MG63 (cell line): ENCODE results near the gene ATL1. TPM values are rescaled to one million over a fixed set of nuclear protein-coding genes. Genes with fewer than 3 reads are reported as not detected.

Experiments
- DNase-seq: peaks from one replicate; pipeline ENCODE4 v3.0.0-alpha.2; 2020
- H3K27me3 ChIP-seq: fragments of 250-450 bp; sonication (Bioruptor Pico); 2 replicates; pipeline ENCODE4 v1.5.1; 2020; ENCODE audit warnings: mild to moderate bottlenecking, moderate library complexity
- H3K36me3 ChIP-seq: fragments of 250-450 bp; sonication (Bioruptor Pico); 2 replicates; pipeline ENCODE4 v1.5.1; 2020; ENCODE audit warnings: mild to moderate bottlenecking, moderate library complexity
- H3K4me3 ChIP-seq: fragments of 250-450 bp; sonication (Bioruptor Pico); 2 replicates; pipeline ENCODE4 v1.5.1; 2020; ENCODE audit warnings: mild to moderate bottlenecking, moderate library complexity
- H3K9me3 ChIP-seq: fragments of 250-450 bp; sonication (Bioruptor Pico); 2 replicates; pipeline ENCODE4 v1.5.1; 2020; ENCODE audit warnings: mild to moderate bottlenecking, moderate library complexity
- total RNA-seq: library from RNA; depleted of rRNA; stranded (reverse); fragments of >200 nt; shearing (Covaris generic); gene quantifications from 2 replicates; pipeline ENCODE4 v1.2.3, GENCODE V29; 2014; ENCODE audit warnings: low replicate concordance; rRNA removed

The ATL1 gene
- total RNA-seq = 0.10 TPM in 1 of 2 replicates, not detected in the other

- H3K9me3 ChIP-seq = no peaks in the 10 kb centered on the region
- no peaks in the 10 kb centered on the region; the same call in none of the 2 replicates for H3K27me3 ChIP-seq
- DNase-seq = peak; percentile 62
- peak within 1 kb of the TSS; percentile 55 for H3K4me3 ChIP-seq
- no peaks in the 10 kb centered on the region for H3K36me3 ChIP-seq
Measured at GRCh38 chr14:50559990-50560930, at the start of gene ATL1. ATL1 (plus strand) TSS chr14:50560145; CDS start chr14:50560266, 121 bp downstream.

- H3K4me3 ChIP-seq = no peak overlapping the region
- no peak for DNase-seq
- no peaks in the 10 kb centered on the region for H3K36me3 ChIP-seq
- no peaks in the 10 kb centered on the region for H3K27me3 ChIP-seq
- no peaks in the 10 kb centered on the region for H3K9me3 ChIP-seq
Measured at GRCh38 chr14:50510157-50510556, 49.8 kb upstream of the ATL1 start.

- Histone ChIP-seq H3K36me3 (0 out of 2 replicates have a peak, but pooled peaks cover 3% of the 10 kb centered on the region), H3K9me3 (no peaks in the 10 kb centered on the region), H3K4me3 (no peak overlapping the region), H3K27me3 (no peaks in the 10 kb centered on the region)
- no peak for DNase-seq
Measured at GRCh38 chr14:50512463-50512862, 47.5 kb upstream of the ATL1 start.

GRCh38 chr14:50516091-50516490, 43.9 kb upstream of the ATL1 start:
- no peak for DNase-seq
- Histone ChIP-seq H3K4me3 (no peak overlapping the region), H3K36me3 (peaks cover 6% of the 10 kb centered on the region), H3K9me3 (no peaks in the 10 kb centered on the region), H3K27me3 (no peaks in the 10 kb centered on the region)

- Histone ChIP-seq H3K36me3 (peaks cover 3% of the 10 kb centered on the region), H3K4me3 (no peak overlapping the region), H3K27me3 (no peaks in the 10 kb centered on the region), H3K9me3 (no peaks in the 10 kb centered on the region)
- DNase-seq = peak; percentile 66
Measured at GRCh38 chr14:50520947-50521815, 38.8 kb upstream of the ATL1 start.

GRCh38 chr14:50521912-50522341, 38.0 kb upstream of the ATL1 start:
- DNase-seq = no peak
- Histone ChIP-seq H3K4me3 (no peak overlapping the region), H3K36me3 (peaks cover 3% of the 10 kb centered on the region), H3K9me3 (no peaks in the 10 kb centered on the region), H3K27me3 (no peaks in the 10 kb centered on the region)

GRCh38 chr14:50523271-50524041, 36.5 kb upstream of the ATL1 start:
- no peaks in the 10 kb centered on the region for H3K27me3 ChIP-seq
- no peak overlapping the region for H3K4me3 ChIP-seq
- H3K9me3 ChIP-seq = no peaks in the 10 kb centered on the region
- peaks cover 3% of the 10 kb centered on the region for H3K36me3 ChIP-seq
- DNase-seq = no peak

- H3K36me3 ChIP-seq = peaks cover 6% of the 10 kb centered on the region
- no peak overlapping the region for H3K4me3 ChIP-seq
- no peaks in the 10 kb centered on the region for H3K9me3 ChIP-seq
- no peak for DNase-seq
- H3K27me3 ChIP-seq = no peaks in the 10 kb centered on the region
Measured at GRCh38 chr14:50524060-50524459, 35.9 kb upstream of the ATL1 start.

- no peaks in the 10 kb centered on the region for H3K9me3 ChIP-seq
- no peaks in the 10 kb centered on the region for H3K27me3 ChIP-seq
- H3K36me3 ChIP-seq = peaks cover 6% of the 10 kb centered on the region
- DNase-seq = no peak
- H3K4me3 ChIP-seq = no peak overlapping the region
Measured at GRCh38 chr14:50524731-50525515, 35.0 kb upstream of the ATL1 start.

- Histone ChIP-seq H3K9me3 (no peaks in the 10 kb centered on the region), H3K4me3 (no peak overlapping the region), H3K36me3 (peaks cover 3% of the 10 kb centered on the region; the same call in 1 of the 2 replicates), H3K27me3 (no peaks in the 10 kb centered on the region)
- DNase-seq = no peak
Measured at GRCh38 chr14:50528000-50528399, 31.9 kb upstream of the ATL1 start.

- H3K27me3 ChIP-seq = no peaks in the 10 kb centered on the region
- H3K9me3 ChIP-seq = no peaks in the 10 kb centered on the region
- peaks cover 3% of the 10 kb centered on the region; the same call in 1 of the 2 replicates for H3K36me3 ChIP-seq
- H3K4me3 ChIP-seq = peak overlapping the region; percentile 77
- DNase-seq = no peak
Measured at GRCh38 chr14:50529288-50530179, 30.4 kb upstream of the ATL1 start.

GRCh38 chr14:50530358-50530757, 29.6 kb upstream of the ATL1 start:
- no peaks in the 10 kb centered on the region for H3K9me3 ChIP-seq
- H3K4me3 ChIP-seq = peak overlapping the region; percentile 77
- H3K27me3 ChIP-seq = no peaks in the 10 kb centered on the region
- DNase-seq = no peak
- H3K36me3 ChIP-seq = peaks cover 3% of the 10 kb centered on the region; the same call in 1 of the 2 replicates

- H3K9me3 ChIP-seq = no peaks in the 10 kb centered on the region
- no peak for DNase-seq
- peaks cover 3% of the 10 kb centered on the region; the same call in 1 of the 2 replicates for H3K36me3 ChIP-seq
- no peaks in the 10 kb centered on the region for H3K27me3 ChIP-seq
- peak overlapping the region; percentile 77 for H3K4me3 ChIP-seq
Measured at GRCh38 chr14:50530794-50531365, 29.1 kb upstream of the ATL1 start.
